ENCODE measurements around the gene CADM2.

The CADM2 gene

GRCh38 chr3:85208650-85209049, 249.9 kb downstream of the CADM2 start:
- no peaks in the 10 kb centered on the region for H3K9me3 ChIP-seq (ENCODE audit: low read length)
- H3K27me3 ChIP-seq (ENCODE audit: insufficient read depth, low read length): no peaks in the 10 kb centered on the region
- H3K4me1 ChIP-seq (ENCODE audit: insufficient read depth, low read length, severe bottlenecking): no peaks in the 10 kb centered on the region
- no peak for TF ChIP-seq CTCF (IDR thresholded peaks at IDR 0.05; ENCODE audit: low read length)
- no peak for TF ChIP-seq EZH2 (IDR thresholded peaks at IDR 0.05; ENCODE audit: borderline replicate concordance, low read length)
- no peaks in the 10 kb centered on the region for H3K79me2 ChIP-seq (ENCODE audit: insufficient read depth, low read length)
- H3K4me3 ChIP-seq (ENCODE audit: low read depth, low read length, poor library complexity, severe bottlenecking): no peak overlapping the region
- H3K36me3 ChIP-seq (ENCODE audit: insufficient read depth, low read length): no peaks in the 10 kb centered on the region
- no peak overlapping the region for H2AFZ ChIP-seq (ENCODE audit: low read length)
- no peak overlapping the region for H3K27ac ChIP-seq (ENCODE audit: low read depth, low read length, poor library complexity, severe bottlenecking)
- H4K20me1 ChIP-seq (ENCODE audit: insufficient read depth, low read length): no peaks in the 10 kb centered on the region
- no peaks in the 10 kb centered on the region for H3F3A ChIP-seq (ENCODE audit: insufficient read depth, low read length)
- H3K4me2 ChIP-seq (ENCODE audit: low read length): no peak overlapping the region
- no peak overlapping the region for H3K9ac ChIP-seq (ENCODE audit: low read length)
- no peaks in the 10 kb centered on the region for H3K9me2 ChIP-seq (ENCODE audit: low read depth, low read length)

GRCh38 chr3:85210540-85210939, 251.8 kb downstream of the CADM2 start:
- no peaks in the 10 kb centered on the region for H3K27me3 ChIP-seq (ENCODE audit: insufficient read depth, low read length)
- no peak overlapping the region for H3K27ac ChIP-seq (ENCODE audit: low read depth, low read length, poor library complexity, severe bottlenecking)
- H2AFZ ChIP-seq (ENCODE audit: low read length): no peak overlapping the region
- H3K9ac ChIP-seq (ENCODE audit: low read length): no peak overlapping the region
- no peaks in the 10 kb centered on the region for H3K79me2 ChIP-seq (ENCODE audit: insufficient read depth, low read length)
- H3K9me3 ChIP-seq (ENCODE audit: low read length): no peaks in the 10 kb centered on the region
- H4K20me1 ChIP-seq (ENCODE audit: insufficient read depth, low read length): no peaks in the 10 kb centered on the region
- H3K4me3 ChIP-seq (ENCODE audit: low read depth, low read length, poor library complexity, severe bottlenecking): no peak overlapping the region
- TF ChIP-seq CTCF (IDR thresholded peaks at IDR 0.05; ENCODE audit: low read length): no peak
- no peak for TF ChIP-seq EZH2 (IDR thresholded peaks at IDR 0.05; ENCODE audit: borderline replicate concordance, low read length)
- no peaks in the 10 kb centered on the region for H3K4me1 ChIP-seq (ENCODE audit: insufficient read depth, low read length, severe bottlenecking)
- no peaks in the 10 kb centered on the region for H3K36me3 ChIP-seq (ENCODE audit: insufficient read depth, low read length)
- no peaks in the 10 kb centered on the region for H3K9me2 ChIP-seq (ENCODE audit: low read depth, low read length)
- H3K4me2 ChIP-seq (ENCODE audit: low read length): no peak overlapping the region
- H3F3A ChIP-seq (ENCODE audit: insufficient read depth, low read length): no peaks in the 10 kb centered on the region

- H3K4me3 ChIP-seq (ENCODE audit: low read depth, low read length, poor library complexity, severe bottlenecking): no peak overlapping the region
- H3K27me3 ChIP-seq (ENCODE audit: insufficient read depth, low read length): no peaks in the 10 kb centered on the region
- TF ChIP-seq CTCF (IDR thresholded peaks at IDR 0.05; ENCODE audit: low read length) (no peak), EZH2 (IDR thresholded peaks at IDR 0.05; ENCODE audit: borderline replicate concordance, low read length) (no peak)
- H3K9ac ChIP-seq (ENCODE audit: low read length): no peak overlapping the region
- H3F3A ChIP-seq (ENCODE audit: insufficient read depth, low read length): no peaks in the 10 kb centered on the region
- no peaks in the 10 kb centered on the region for H3K79me2 ChIP-seq (ENCODE audit: insufficient read depth, low read length)
- H3K9me3 ChIP-seq (ENCODE audit: low read length): no peaks in the 10 kb centered on the region
- no peaks in the 10 kb centered on the region for H3K9me2 ChIP-seq (ENCODE audit: low read depth, low read length)
- H3K36me3 ChIP-seq (ENCODE audit: insufficient read depth, low read length): no peaks in the 10 kb centered on the region
- H3K27ac ChIP-seq (ENCODE audit: low read depth, low read length, poor library complexity, severe bottlenecking): no peak overlapping the region
- no peaks in the 10 kb centered on the region for H3K4me1 ChIP-seq (ENCODE audit: insufficient read depth, low read length, severe bottlenecking)
- H4K20me1 ChIP-seq (ENCODE audit: insufficient read depth, low read length): no peaks in the 10 kb centered on the region
- no peak overlapping the region for H3K4me2 ChIP-seq (ENCODE audit: low read length)
- H2AFZ ChIP-seq (ENCODE audit: low read length): no peak overlapping the region
Observed at GRCh38 chr3:85228966-85229365, 270.2 kb downstream of the CADM2 start.
